Activated CD8-positive, alpha-beta memory T cell treated with anti-CD3 and anti-CD28 coated beads, Interleukin-2, amount 50 U/mL, for 48 hours (primary cell): ENCODE data around the gene S100PBP.
"Not testable (repeated sequence)": the region's sequence is repeated elsewhere in the genome, so short reads cannot be mapped to it uniquely, and the experiment has no call there.

Experiments used
- DNase-seq: peaks from one replicate; pipeline ENCODE4 v3.0.0-alpha.2; 2020

Gene S100PBP

DNA sequence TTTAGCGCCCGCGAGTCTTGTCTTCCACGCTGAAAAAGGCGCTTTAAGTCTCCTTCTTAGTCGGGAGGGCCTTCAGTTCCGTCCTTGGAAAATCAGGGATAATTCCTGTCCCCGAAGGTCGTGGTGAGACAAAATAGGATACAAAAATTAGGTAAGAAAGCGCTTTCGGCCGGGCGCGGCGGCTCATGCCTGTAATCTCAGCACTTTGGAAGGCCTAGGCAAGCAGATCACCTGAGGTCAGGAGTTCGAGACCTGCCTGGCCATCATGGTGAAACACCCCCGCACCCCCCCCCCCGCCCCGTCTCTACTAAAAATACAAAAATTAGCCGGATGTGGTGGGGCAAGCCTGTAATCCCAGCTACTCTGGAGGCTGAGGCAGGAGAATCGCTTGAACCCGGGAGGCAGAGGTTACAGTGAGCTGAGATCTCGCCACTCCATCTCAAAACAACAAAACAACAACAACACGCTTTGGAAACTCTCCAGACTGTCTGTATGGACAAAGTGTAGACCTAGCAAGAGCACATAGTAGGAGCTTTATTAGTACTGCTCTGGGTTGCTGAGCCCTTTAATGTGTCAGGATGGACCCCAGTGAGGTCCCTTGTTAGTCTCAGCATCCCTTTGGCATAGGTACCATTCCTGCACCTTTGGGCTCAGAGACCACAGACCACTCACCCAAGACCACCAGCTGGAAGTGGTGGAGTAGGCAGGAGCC, 84.5 kb downstream of the S100PBP start:
- no peak for DNase-seq

DNA sequence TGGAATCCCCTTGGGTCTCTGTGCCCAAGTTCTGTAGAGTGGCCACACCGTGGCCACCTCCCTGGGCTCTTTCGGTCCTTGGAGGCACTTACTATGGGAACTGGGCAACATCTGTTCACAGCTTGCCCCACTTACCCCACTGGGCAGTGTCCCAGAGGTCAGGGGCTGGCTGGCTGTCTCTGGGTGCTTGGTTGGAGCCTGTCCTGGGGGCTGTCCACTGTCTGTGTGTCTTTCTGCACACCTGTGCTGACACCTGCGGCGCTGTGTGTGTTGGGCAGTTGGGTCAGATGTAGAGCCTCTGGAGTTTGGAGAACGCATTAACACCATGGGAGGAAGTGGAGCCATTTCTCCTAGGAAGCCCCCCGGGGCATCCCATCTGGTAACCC, 85.1 kb downstream of the S100PBP start:
- no peak for DNase-seq

DNA sequence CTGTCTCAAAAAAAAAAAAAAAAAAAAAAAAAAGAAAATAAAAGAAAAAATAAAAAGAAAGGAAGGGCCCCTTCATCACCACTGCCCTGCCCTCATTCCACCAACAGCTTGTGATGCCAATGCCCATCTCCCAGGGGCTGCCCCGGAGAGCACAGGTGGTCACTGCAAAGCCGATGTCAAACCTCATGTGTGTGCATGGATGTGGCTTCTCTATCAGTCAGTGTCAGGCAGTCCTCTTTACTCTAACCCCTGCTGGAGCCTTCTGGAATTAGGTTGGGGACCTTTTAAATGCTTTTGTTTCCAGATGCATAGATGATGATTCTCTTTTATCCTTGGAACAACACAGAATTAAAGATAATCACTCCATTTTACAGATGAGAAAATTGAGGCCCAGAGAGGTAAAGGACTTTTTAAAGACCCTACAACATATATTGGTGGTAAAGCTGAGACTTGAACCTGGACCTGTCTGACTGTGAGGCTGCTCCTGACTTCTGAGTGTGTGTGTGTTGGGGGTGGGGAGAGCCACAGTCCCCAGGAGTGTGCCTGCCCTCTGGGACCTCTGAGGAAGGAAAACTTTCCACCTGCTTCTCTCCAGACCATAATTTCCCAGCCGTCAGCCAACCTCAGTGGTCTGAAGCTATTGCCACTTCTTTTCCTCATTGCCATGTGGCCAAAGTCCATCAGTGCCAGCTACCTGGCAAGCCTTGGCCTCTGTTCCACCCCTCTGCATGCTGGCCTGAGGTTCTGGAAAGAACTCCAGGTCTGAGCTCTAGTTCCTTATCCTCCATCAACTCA, 86.7 kb downstream of the S100PBP start:
- no peak for DNase-seq

DNA sequence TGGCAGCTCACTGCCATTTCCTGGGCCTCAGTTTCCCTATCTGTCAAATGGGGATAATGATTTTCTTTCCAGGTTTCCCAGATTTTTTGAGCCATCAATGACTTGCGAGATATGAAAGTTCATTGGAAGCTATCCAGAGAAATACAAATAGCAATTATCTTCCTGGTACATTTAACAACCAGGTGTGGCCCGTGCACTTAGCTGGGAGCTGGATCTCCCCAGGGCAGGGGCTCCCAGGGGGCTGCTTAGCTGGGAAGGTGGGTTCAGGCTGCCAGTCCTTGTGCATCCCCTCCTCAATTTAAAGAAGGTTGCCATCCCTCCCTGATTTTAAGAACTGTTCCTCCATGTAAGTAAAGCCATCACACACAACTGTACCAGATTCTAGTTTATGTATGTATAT, 87.3 kb downstream of the S100PBP start:
- DNase-seq, result no peak

DNA sequence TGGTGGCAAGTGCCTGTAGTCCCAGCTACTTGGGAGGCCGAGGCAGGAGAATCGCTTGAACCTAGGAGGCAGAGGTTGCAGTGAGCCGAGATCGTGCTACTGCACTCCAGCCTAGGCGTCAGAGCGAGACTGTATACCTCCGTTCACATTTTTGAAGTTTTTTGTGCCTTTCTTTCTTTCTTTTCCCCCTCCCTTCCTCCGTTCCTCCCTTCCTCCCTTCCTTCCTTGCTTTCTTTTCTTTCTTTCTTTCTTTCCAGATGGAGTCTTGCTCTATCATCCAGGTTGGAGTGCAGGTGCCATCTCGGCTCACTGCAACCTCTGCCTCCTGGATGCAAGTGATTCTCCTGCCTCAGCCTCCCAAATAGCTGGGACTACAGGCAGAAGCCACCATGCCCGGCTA, 88.1 kb downstream of the S100PBP start:
- not testable (repeated sequence) for DNase-seq

DNA sequence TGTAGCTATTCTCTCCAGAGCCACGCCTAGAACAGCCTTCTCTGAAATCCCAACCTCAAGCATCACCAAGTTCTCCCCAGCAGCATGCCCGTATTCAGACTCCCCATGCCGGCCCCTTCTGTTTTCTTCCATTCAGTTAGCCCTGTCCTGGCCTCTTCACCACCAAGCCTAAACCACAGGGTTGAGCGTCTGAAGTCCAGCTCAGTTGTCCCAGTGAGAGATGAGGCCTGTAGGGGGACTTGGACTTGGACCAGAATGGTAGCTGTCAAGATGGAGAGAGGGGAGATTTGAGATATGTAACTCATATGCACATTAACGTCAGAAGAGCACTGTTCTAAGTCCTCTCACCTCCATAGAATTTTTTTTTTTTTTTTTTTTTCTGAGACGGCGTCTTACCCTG, 89.2 kb downstream of the S100PBP start:
- no peak for DNase-seq

DNA sequence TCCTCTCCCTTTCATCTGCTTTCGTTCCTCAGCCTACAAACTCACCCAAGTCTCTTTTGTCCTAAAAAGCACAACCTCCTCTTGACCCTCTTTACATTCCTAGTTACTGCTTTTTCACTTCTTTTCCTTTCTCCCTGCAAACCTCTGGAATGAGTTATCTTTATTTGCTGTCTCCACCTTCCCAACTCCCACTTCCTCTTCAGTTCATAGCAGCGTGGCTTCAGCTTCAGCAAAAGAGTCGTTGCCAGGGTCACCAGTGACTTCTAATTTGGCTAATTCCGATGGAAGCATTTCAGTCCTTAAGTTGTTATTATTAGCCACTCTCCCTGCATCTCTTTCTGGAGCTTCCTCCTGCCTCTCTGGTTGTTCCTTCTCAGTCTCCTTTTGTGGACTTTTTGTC, 90.0 kb downstream of the S100PBP start:
- no peak for DNase-seq
